GM12878 (cell line): ENCODE results near the gene RASGRF1. TPM values are rescaled to one million over a fixed set of nuclear protein-coding genes. Genes with fewer than 3 reads are reported as not detected.

Experiments used
- ATAC-seq: fragments of 200-7000 bp; cut with Tn5 transposase; 3 replicates; pipeline ENCODE4 v1.9.1; 2020; ENCODE audit warnings: mild to moderate bottlenecking, moderate library complexity
- BruUV-seq: library from RNA; stranded (reverse); fragments of 400-500 nt; replicated peaks from 2 replicates; lab custom pipeline; 2021; lab: Mats Ljungman, UMichigan
- CTCF ChIA-PET: fragments of 300-600 bp; sonication (Branson Sonifier 250); formaldehyde crosslinking; extraction: SDS; loops from one replicate; lab custom pipeline; 2021; ENCODE audit warnings: inconsistent platforms; lab: Yijun Ruan, JAX
- POLR2A ChIA-PET: fragments of 350-600 bp; formaldehyde crosslinking; extraction: SDS; loops from one replicate; lab custom pipeline; 2021; ENCODE audit warnings: inconsistent platforms; lab: Charles Lee
- RAD21 ChIA-PET: fragments of 300-600 bp; sonication (Branson Sonifier 250); formaldehyde crosslinking; loops from one replicate; lab custom pipeline; 2023; ENCODE audit warnings: antibody characterized with exemption; ENCODE audit not compliant: unreplicated experiment; lab: Charles Lee
- SMC1A ChIA-PET: fragments of 300-600 bp; sonication (Branson Sonifier 250); formaldehyde crosslinking; loops from one replicate; lab custom pipeline; 2023; ENCODE audit not compliant: unreplicated experiment, uncharacterized antibody; lab: Charles Lee
- DNase-seq: peaks from one replicate; pipeline ENCODE4 v3.0.0-alpha.2; 2011; ENCODE audit warnings: low read depth, low spot score
- FAIRE-seq: peaks from 3 replicates; lab custom pipeline; 2011; peaks lifted over from hg19 to GRCh38; lab: Jason Lieb, UNC
- H2AFZ ChIP-seq: 2 replicates; pipeline ENCODE4 v1.6.0; 2011; ENCODE audit warnings: low read depth, low read length, control low read depth; ENCODE audit not compliant: control insufficient read depth
- H3K27ac ChIP-seq: 2 replicates; pipeline ENCODE4 v1.5.1; 2011; ENCODE audit warnings: control low read depth; ENCODE audit not compliant: control insufficient read depth, insufficient read depth
- H3K27me3 ChIP-seq, 2 experiments: replicated peaks in 1 of 2; 2 replicates each; pipeline versions ENCODE4 v1.6.0 to v1.6.1; 2011; ENCODE audit warnings: low read length in 1 of 2; ENCODE audit not compliant: control insufficient read depth in 2 of 2, insufficient read depth in 2 of 2
- H3K36me3 ChIP-seq, 2 experiments: 2 replicates each; pipeline ENCODE4 v1.5.1; 2011; ENCODE audit warnings: low read length in 1 of 2; ENCODE audit not compliant: control insufficient read depth in 2 of 2, insufficient read depth in 2 of 2
- H3K4me1 ChIP-seq: 2 replicates; pipeline ENCODE4 v1.6.1; 2011; ENCODE audit warnings: mild to moderate bottlenecking, low read length, moderate library complexity, mixed read lengths; ENCODE audit not compliant: control insufficient read depth, insufficient read depth
- H3K4me2 ChIP-seq: 2 replicates; pipeline ENCODE4 v1.6.0; 2011; ENCODE audit warnings: control low read depth; ENCODE audit not compliant: control insufficient read depth, insufficient read depth
- H3K4me3 ChIP-seq: fragments of 200-600 bp; sonication (generic); 2 replicates; pipeline ENCODE4 v1.5.1; 2016
- H3K79me2 ChIP-seq: 2 replicates; pipeline ENCODE4 v1.6.0; 2011; ENCODE audit warnings: low read length; ENCODE audit not compliant: control insufficient read depth, insufficient read depth
- H3K9ac ChIP-seq: 2 replicates; pipeline ENCODE4 v1.8.0; 2011; ENCODE audit warnings: low read length, control low read depth, mixed read lengths; ENCODE audit not compliant: control insufficient read depth, insufficient read depth
- H3K9me3 ChIP-seq: replicated peaks from 3 replicates; pipeline ENCODE4 v1.5.1; 2011; ENCODE audit warnings: mild to moderate bottlenecking, low read length; ENCODE audit not compliant: control insufficient read depth, insufficient read depth
- H4K20me1 ChIP-seq: 2 replicates; pipeline ENCODE4 v1.6.0; 2011; ENCODE audit not compliant: control insufficient read depth, insufficient read depth
- ATF3 ChIP-seq: IDR thresholded peaks from 2 replicates; pipeline ENCODE4 v1.6.1; 2011; ENCODE audit warnings: low read depth, mild to moderate bottlenecking, low read length, moderate library complexity, borderline replicate concordance; ENCODE audit errors: extremely low read depth
- CBFB ChIP-seq: IDR thresholded peaks from 2 replicates; pipeline ENCODE4 v1.6.1; 2016; ENCODE audit warnings: antibody characterized with exemption, low read depth
- CHD1 ChIP-seq: IDR thresholded peaks from 2 replicates; pipeline ENCODE4 v1.6.1; 2012; ENCODE audit warnings: low read depth, low read length, improper control_type of control experiment
- CHD2 ChIP-seq: IDR thresholded peaks from 2 replicates; pipeline ENCODE4 v1.6.1; 2011; ENCODE audit warnings: low read depth, low read length, improper control_type of control experiment, borderline replicate concordance
- FOS ChIP-seq: IDR thresholded peaks from 3 replicates; pipeline ENCODE4 v1.6.1; 2011; ENCODE audit warnings: borderline replicate concordance; ENCODE audit not compliant: insufficient read length; ENCODE audit errors: extremely low read depth
- HDAC2 ChIP-seq: fragments of 200-600 bp; sonication (generic); IDR thresholded peaks from 2 replicates; pipeline ENCODE4 v1.6.1; 2017
- HDGF ChIP-seq: fragments of 450-650 bp; IDR thresholded peaks from 2 replicates; pipeline ENCODE4 v1.6.1; 2016; ENCODE audit warnings: antibody characterized with exemption
- MYB ChIP-seq: fragments of 150-350 bp; IDR thresholded peaks from 2 replicates; pipeline ENCODE4 v1.6.1; 2014; ENCODE audit warnings: mild to moderate bottlenecking, low read depth, low read length, borderline replicate concordance
- NFIC ChIP-seq: IDR thresholded peaks from 2 replicates; pipeline ENCODE4 v1.6.1; 2012; ENCODE audit warnings: low read depth, mild to moderate bottlenecking, inconsistent platforms, low read length, moderate library complexity
- NR2C1 ChIP-seq: fragments of 450-650 bp; IDR thresholded peaks from 2 replicates; pipeline ENCODE4 v1.6.1; 2017; ENCODE audit warnings: antibody characterized with exemption, mild to moderate bottlenecking, moderate library complexity
- NR2C2 ChIP-seq: IDR thresholded peaks from 2 replicates; pipeline ENCODE4 v1.6.1; 2011; ENCODE audit warnings: borderline replicate concordance, low read depth; ENCODE audit not compliant: control insufficient read depth, insufficient read length
- SIN3A ChIP-seq: IDR thresholded peaks from 2 replicates; pipeline ENCODE4 v1.6.1; 2012; ENCODE audit warnings: low read depth, low read length, improper control_type of control experiment
- SMAD5 ChIP-seq: IDR thresholded peaks from 2 replicates; pipeline ENCODE4 v1.6.1; 2016; ENCODE audit warnings: antibody characterized with exemption, low read depth
- SP1 ChIP-seq: IDR thresholded peaks from one replicate; pipeline ENCODE4 v1.6.1; 2011; ENCODE audit warnings: low read depth, low read length
- SRF ChIP-seq, 2 experiments: IDR thresholded peaks; 2 replicates each; pipeline ENCODE4 v1.6.1; 2011; ENCODE audit warnings: low read depth in 2 of 2, low read length in 2 of 2, mild to moderate bottlenecking in 1 of 2, moderate library complexity in 1 of 2
- TBL1XR1 ChIP-seq: IDR thresholded peaks from 2 replicates; pipeline ENCODE4 v1.6.1; 2012; ENCODE audit warnings: low read depth, low read length, improper control_type of control experiment
- ZNF217 ChIP-seq: fragments of 450-650 bp; IDR thresholded peaks from 2 replicates; pipeline ENCODE4 v1.6.1; 2017; ENCODE audit warnings: antibody characterized with exemption, mild to moderate bottlenecking
- WGBS: methylation state at CpG from one replicate; pipeline ENCODE4 v1.1.6; 2016; ENCODE audit warnings: low lambda C conversion rate; ENCODE audit not compliant: insufficient replicate concordance, insufficient coverage; ENCODE audit errors: missing lambda C conversion rate; 5-methylcytosine and 5-hydroxymethylcytosine counted together
- in situ Hi-C: fragments of 300-500 bp; cut with MboI; formaldehyde crosslinking; loops from 9 replicates; pipeline ENCODE4 v1.14.3; 2018; ENCODE audit warnings: mixed read lengths
- intact Hi-C: fragments of 100-400 bp; cut with micrococcal nuclease; formaldehyde crosslinking; loops from one replicate; pipeline ENCODE4 v1.14.2; 2022; ENCODE audit not compliant: unreplicated experiment
- polyA plus RNA-seq, 11 experiments: library from polyadenylated mRNA; depleted of rRNA in 4 of 11; unstranded in 6 of 11; stranded (reverse) in 5 of 11; fragments of >200 nt; fragmentation: Nextera tagmentation in 4 of 11; fragmentation: Illumina TruSeq in 1 of 11; extraction: Ambion mirVana in 4 of 11; extraction: Trizol in 1 of 11; gene quantifications; 1 replicate in 1 of 11; 2 replicates in 10 of 11; pipeline versions ENCODE4 v1.2.1 to v1.2.3, GENCODE V29; 2011 to 2016; ENCODE audit warnings: inconsistent platforms in 2 of 11, missing spikeins in 2 of 11, low read depth in 1 of 11
- total RNA-seq, 4 experiments: library from RNA; depleted of rRNA in 3 of 4; stranded (reverse); fragments of >200 nt in 3 of 4; fragmentation: Illumina TruSeq in 1 of 4; extraction: Trizol in 1 of 4; gene quantifications; 2 replicates each; pipeline versions ENCODE4 v1.2.1 to v1.2.3, GENCODE V29; 2013 to 2021
- TF ChIP-seq, protein P1 (sequence below): fragments of 450-650 bp; IDR thresholded peaks from 2 replicates; pipeline ENCODE4 v1.6.1; 2017; ENCODE audit warnings: mild to moderate bottlenecking, moderate library complexity
- TF ChIP-seq, protein P2 (sequence below): IDR thresholded peaks from 2 replicates; pipeline ENCODE4 v1.6.1; 2012; ENCODE audit warnings: low read length, inconsistent platforms

Gene RASGRF1
- total and polyA plus RNA-seq, 10 of the 15 experiments (the other 5 are each of a cell fraction or from before 2014, with no cell fraction given), result 0.20 to 1.9 (median 0.86) TPM

DNA sequence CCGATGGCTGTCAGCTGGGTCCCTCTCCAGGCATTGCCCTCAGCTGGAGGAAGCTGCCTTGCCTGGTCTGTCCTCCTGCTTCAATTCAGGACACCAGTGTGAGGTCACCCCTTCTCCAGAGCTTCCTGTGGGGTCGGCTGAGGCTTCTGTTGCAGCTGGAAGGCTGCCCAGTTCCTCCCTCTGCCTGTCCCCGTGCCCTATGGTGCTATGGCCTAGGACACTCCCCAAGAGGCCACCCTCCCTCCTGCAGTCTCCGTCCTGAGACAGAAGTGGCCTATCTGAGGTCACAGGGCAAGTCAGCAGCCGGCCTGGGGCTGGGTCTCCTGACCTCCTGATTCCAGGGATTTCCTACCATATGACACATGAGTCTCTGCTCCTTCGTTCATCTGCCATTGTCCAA, 57.9 kb downstream of the RASGRF1 start (continued):
- TF ChIP-seq, protein P1, sequence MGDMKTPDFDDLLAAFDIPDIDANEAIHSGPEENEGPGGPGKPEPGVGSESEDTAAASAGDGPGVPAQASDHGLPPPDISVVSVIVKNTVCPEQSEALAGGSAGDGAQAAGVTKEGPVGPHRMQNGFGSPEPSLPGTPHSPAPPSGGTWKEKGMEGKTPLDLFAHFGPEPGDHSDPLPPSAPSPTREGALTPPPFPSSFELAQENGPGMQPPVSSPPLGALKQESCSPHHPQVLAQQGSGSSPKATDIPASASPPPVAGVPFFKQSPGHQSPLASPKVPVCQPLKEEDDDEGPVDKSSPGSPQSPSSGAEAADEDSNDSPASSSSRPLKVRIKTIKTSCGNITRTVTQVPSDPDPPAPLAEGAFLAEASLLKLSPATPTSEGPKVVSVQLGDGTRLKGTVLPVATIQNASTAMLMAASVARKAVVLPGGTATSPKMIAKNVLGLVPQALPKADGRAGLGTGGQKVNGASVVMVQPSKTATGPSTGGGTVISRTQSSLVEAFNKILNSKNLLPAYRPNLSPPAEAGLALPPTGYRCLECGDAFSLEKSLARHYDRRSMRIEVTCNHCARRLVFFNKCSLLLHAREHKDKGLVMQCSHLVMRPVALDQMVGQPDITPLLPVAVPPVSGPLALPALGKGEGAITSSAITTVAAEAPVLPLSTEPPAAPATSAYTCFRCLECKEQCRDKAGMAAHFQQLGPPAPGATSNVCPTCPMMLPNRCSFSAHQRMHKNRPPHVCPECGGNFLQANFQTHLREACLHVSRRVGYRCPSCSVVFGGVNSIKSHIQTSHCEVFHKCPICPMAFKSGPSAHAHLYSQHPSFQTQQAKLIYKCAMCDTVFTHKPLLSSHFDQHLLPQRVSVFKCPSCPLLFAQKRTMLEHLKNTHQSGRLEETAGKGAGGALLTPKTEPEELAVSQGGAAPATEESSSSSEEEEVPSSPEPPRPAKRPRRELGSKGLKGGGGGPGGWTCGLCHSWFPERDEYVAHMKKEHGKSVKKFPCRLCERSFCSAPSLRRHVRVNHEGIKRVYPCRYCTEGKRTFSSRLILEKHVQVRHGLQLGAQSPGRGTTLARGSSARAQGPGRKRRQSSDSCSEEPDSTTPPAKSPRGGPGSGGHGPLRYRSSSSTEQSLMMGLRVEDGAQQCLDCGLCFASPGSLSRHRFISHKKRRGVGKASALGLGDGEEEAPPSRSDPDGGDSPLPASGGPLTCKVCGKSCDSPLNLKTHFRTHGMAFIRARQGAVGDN, result no peak
- no peak for TF ChIP-seq CHD2
- no peak for TF ChIP-seq ZNF217
- TF ChIP-seq SMAD5, result no peak

GRCh38 chr15:79031821-79032220, 58.8 kb downstream of the RASGRF1 start:
- H3K4me1 ChIP-seq, result peaks cover 10% of the 10 kb centered on the region
- WGBS, result 62% methylated on average over 12 of the region's 12 CpGs
- intact Hi-C loops (no loop called here), in situ Hi-C loops (no loop called here)
- H2AFZ ChIP-seq, result no peak overlapping the region
- ChIA-PET POLR2A (no interaction called here), SMC1A (interaction anchor here (1.1 to 10.2 kb wide), 2 partner anchors 151 kb away, joined by 3 to 147 read pairs; no protein-coding TSS in a partner anchor), RAD21 (interaction anchor here (1.4 to 8.0 kb wide), 2 partner anchors 11 to 151 kb away, joined by 3 to 145 read pairs; no protein-coding TSS in a partner anchor), CTCF (interaction anchor here (10.1 kb wide), 1 partner anchor 153 kb away, joined by 351 read pairs; no protein-coding TSS in a partner anchor)
- H3K36me3 ChIP-seq, result no peaks in the 10 kb centered on the region
- no peaks in the 10 kb centered on the region for H4K20me1 ChIP-seq
- BruUV-seq, result no TSS peak
- no peak overlapping the region for H3K27ac ChIP-seq
- FAIRE-seq (no peak), DNase-seq (no peak), ATAC-seq (no peak)
- TF ChIP-seq MYB, result no peak
- no peak for TF ChIP-seq CHD1
- TF ChIP-seq ATF3, result no peak
- TF ChIP-seq SRF (IDR thresholded peaks at IDR 0.05; ENCODE audit: low read depth in 2 of 2, low read length in 2 of 2), result no peak
- no peak for TF ChIP-seq SP1
- TF ChIP-seq CBFB, result no peak
- TF ChIP-seq NFIC, result no peak
- TF ChIP-seq HDAC2, result no peak
- TF ChIP-seq TBL1XR1, result no peak
- no peak for TF ChIP-seq NR2C1
- TF ChIP-seq SIN3A, result no peak
- TF ChIP-seq, protein P2, sequence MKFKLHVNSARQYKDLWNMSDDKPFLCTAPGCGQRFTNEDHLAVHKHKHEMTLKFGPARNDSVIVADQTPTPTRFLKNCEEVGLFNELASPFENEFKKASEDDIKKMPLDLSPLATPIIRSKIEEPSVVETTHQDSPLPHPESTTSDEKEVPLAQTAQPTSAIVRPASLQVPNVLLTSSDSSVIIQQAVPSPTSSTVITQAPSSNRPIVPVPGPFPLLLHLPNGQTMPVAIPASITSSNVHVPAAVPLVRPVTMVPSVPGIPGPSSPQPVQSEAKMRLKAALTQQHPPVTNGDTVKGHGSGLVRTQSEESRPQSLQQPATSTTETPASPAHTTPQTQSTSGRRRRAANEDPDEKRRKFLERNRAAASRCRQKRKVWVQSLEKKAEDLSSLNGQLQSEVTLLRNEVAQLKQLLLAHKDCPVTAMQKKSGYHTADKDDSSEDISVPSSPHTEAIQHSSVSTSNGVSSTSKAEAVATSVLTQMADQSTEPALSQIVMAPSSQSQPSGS, result no peak
- TF ChIP-seq FOS, result no peak
- no peak for TF ChIP-seq HDGF
- TF ChIP-seq NR2C2, result no peak
- H3K4me2 ChIP-seq, result no peak overlapping the region
- no peaks in the 10 kb centered on the region for H3K79me2 ChIP-seq
- H3K27me3 ChIP-seq, result peaks cover 0 to 2% of the 10 kb centered on the region in 2 experiments; a peak in 2 of 4 replicates
- H3K9ac ChIP-seq, result no peak overlapping the region
- no peak overlapping the region for H3K4me3 ChIP-seq
- H3K9me3 ChIP-seq, result peaks cover 2% of the 10 kb centered on the region; the same call in 1 of the 3 replicates
